ENCODE measurements around the gene TAF1C. TPM values are rescaled to one million over a fixed set of nuclear protein-coding genes. Genes with fewer than 3 reads are reported as not detected.

The TAF1C gene
- total and polyA plus RNA-seq, 2 of the 4 experiments (the other 2 are of a cell fraction): 7.3 to 35.5 TPM

GRCh38 chr16:84194018-84194417 lies 7.2 kb upstream of the TAF1C start:
- no peak overlapping the region for H2BK5ac ChIP-seq (ENCODE audit: low read depth, low read length, poor library complexity, severe bottlenecking)
- no peak overlapping the region for H2AFZ ChIP-seq (replicated peaks; ENCODE audit: low read length, poor library complexity)

More at GRCh38 chr16:84194018-84194417, 7.2 kb upstream of the TAF1C start:
- dilution Hi-C loops (cut with HindIII; ENCODE audit: low sequenced_read_pairs, unreplicated experiment) (no loop called here), intact Hi-C loops (cut with micrococcal nuclease) (no loop called here), in situ Hi-C loops (cut with MboI; ENCODE audit: low sequenced_read_pairs) (no loop called here)
- CTCF ChIA-PET: no interaction called here
- Histone ChIP-seq H3K14ac (replicated peaks; ENCODE audit: low read depth, low read length) (no peak overlapping the region), H3K18ac (ENCODE audit: low read depth, low read length) (no peak overlapping the region), H3K36me3 (ENCODE audit: control insufficient read depth, insufficient read depth, low read length) (no peaks in the 10 kb centered on the region), H2BK120ac (ENCODE audit: low read depth, low read length) (no peak overlapping the region), H3K9me1 (ENCODE audit: insufficient read depth, low read length) (no peaks in the 10 kb centered on the region), H3K9me3 (ENCODE audit: control insufficient read depth, insufficient read depth, low read length) (no peaks in the 10 kb centered on the region), H3K56ac (ENCODE audit: extremely low read depth, insufficient read depth, low read length) (no peak overlapping the region), H4K5ac (ENCODE audit: low read depth, low read length) (no peak overlapping the region), H3K4ac (ENCODE audit: low read depth, low read length) (no peak overlapping the region), H3K4me1 (ENCODE audit: control insufficient read depth, insufficient read depth, low read length) (peaks cover 2% of the 10 kb centered on the region; the same call in 1 of the 2 replicates), H4K20me1 (ENCODE audit: insufficient read depth, low read length) (no peaks in the 10 kb centered on the region; the same call in 1 of the 2 replicates), H3K23ac (ENCODE audit: low read depth, low read length) (no peak overlapping the region), H3K27me3 (ENCODE audit: control insufficient read depth, insufficient read depth, low read length) (peaks cover 25% of the 10 kb centered on the region), H3K4me2 (ENCODE audit: low read depth, low read length) (no peak overlapping the region), H4K91ac (ENCODE audit: insufficient read depth, low read depth, low read length) (no peak overlapping the region), H2BK20ac (ENCODE audit: low read depth, low read length) (no peak overlapping the region), H2AK5ac (ENCODE audit: low read depth, low read length) (no peak overlapping the region), H2BK15ac (ENCODE audit: low read depth, low read length) (no peak overlapping the region), H4K8ac (ENCODE audit: low read depth in 2 of 2, low read length in 2 of 2) (no peak overlapping the region), H2AK9ac (replicated peaks; ENCODE audit: low read depth, low read length, poor library complexity) (no peak overlapping the region), H3K9ac (ENCODE audit: low read depth, low read length) (no peak overlapping the region), H3K4me3 (ENCODE audit: insufficient read depth, low read depth, low read length) (no peak overlapping the region), H3K27ac (ENCODE audit: insufficient read depth, low read length) (no peak overlapping the region), H3K79me1 (ENCODE audit: low read depth in 1 of 2, low read length in 2 of 2) (no peaks in the 10 kb centered on the region)
- DNase-seq: no peak
- TF ChIP-seq ELK1 (IDR thresholded peaks at IDR 0.05; ENCODE audit: borderline replicate concordance, low read depth, low read length) (no peak), MXI1 (IDR thresholded peaks at IDR 0.05; ENCODE audit: borderline replicate concordance, low read depth, low read length) (no peak), MAFK (IDR thresholded peaks at IDR 0.05; ENCODE audit: low read depth, low read length) (no peak), SMC3 (IDR thresholded peaks at IDR 0.05; ENCODE audit: low read depth, low read length) (no peak), BHLHE40 (IDR thresholded peaks at IDR 0.05; ENCODE audit: low read depth, low read length) (no peak), MAZ (IDR thresholded peaks at IDR 0.05; ENCODE audit: borderline replicate concordance, low read depth, low read length) (no peak), RCOR1 (IDR thresholded peaks at IDR 0.05; ENCODE audit: insufficient replicate concordance, low read length) (no peak), CEBPB (IDR thresholded peaks at IDR 0.05; ENCODE audit: low read depth, low read length) (no peak), CTCF (conservative IDR thresholded peaks at IDR 0.05; ENCODE audit: low read depth, low read length) (no peak)
- BruUV-seq (replicated peaks): no TSS peak
- ATAC-seq (ENCODE audit: low read depth): no peak
- WGBS, 2 experiments (ENCODE audit: extremely low coverage in 2 of 2, insufficient read length in 1 of 2): no CpG with 5 or more reads among the region's 11 CpGs
- POLR2A ChIA-PET (ENCODE audit: unreplicated experiment): no interaction called here
